ENCODE data around the gene TRIL. TPM values are rescaled to one million over a fixed set of nuclear protein-coding genes. Genes with fewer than 3 reads are reported as not detected.

TRIL gene
- total and polyA plus RNA-seq, 2 of the 13 experiments (the other 11 are each of a cell fraction or from before 2014, with no cell fraction given): 0.18 to 0.40 TPM

DNA sequence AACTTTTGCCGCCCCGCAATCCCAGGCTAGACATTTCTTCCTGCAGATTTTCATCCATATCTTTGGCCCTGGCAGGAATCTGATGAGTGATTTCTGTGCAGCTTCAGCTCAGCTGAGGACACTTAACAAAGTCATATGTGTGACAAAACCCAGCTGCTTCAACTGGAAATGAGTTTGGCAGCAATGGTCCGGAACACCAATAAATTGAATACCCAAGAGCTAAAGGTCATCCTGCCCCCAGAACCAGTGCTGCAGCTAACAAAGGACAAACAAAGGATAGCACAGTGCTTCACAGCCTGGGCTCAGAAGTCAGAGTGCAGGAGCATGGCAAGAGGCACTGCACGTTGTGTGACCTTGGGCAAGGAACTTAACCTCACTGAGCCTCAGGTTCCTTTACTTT lies 40.0 kb upstream of the TRIL start (continued):
- TF ChIP-seq, protein P1, sequence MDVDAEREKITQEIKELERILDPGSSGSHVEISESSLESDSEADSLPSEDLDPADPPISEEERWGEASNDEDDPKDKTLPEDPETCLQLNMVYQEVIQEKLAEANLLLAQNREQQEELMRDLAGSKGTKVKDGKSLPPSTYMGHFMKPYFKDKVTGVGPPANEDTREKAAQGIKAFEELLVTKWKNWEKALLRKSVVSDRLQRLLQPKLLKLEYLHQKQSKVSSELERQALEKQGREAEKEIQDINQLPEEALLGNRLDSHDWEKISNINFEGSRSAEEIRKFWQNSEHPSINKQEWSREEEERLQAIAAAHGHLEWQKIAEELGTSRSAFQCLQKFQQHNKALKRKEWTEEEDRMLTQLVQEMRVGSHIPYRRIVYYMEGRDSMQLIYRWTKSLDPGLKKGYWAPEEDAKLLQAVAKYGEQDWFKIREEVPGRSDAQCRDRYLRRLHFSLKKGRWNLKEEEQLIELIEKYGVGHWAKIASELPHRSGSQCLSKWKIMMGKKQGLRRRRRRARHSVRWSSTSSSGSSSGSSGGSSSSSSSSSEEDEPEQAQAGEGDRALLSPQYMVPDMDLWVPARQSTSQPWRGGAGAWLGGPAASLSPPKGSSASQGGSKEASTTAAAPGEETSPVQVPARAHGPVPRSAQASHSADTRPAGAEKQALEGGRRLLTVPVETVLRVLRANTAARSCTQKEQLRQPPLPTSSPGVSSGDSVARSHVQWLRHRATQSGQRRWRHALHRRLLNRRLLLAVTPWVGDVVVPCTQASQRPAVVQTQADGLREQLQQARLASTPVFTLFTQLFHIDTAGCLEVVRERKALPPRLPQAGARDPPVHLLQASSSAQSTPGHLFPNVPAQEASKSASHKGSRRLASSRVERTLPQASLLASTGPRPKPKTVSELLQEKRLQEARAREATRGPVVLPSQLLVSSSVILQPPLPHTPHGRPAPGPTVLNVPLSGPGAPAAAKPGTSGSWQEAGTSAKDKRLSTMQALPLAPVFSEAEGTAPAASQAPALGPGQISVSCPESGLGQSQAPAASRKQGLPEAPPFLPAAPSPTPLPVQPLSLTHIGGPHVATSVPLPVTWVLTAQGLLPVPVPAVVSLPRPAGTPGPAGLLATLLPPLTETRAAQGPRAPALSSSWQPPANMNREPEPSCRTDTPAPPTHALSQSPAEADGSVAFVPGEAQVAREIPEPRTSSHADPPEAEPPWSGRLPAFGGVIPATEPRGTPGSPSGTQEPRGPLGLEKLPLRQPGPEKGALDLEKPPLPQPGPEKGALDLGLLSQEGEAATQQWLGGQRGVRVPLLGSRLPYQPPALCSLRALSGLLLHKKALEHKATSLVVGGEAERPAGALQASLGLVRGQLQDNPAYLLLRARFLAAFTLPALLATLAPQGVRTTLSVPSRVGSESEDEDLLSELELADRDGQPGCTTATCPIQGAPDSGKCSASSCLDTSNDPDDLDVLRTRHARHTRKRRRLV (CRISPR knock-in tag; IDR thresholded peaks at IDR 0.05): no peak
- TF ChIP-seq SMC3 (IDR thresholded peaks at IDR 0.05; ENCODE audit: low read length): no peak
- TF ChIP-seq NONO (IDR thresholded peaks at IDR 0.05): no peak
- 0 out of 2 replicates have a peak, but pooled peaks have one; percentile 33 for TF ChIP-seq NONO (CRISPR knock-in tag; conservative IDR thresholded peaks at IDR 0.05)
- peak; percentile 35 for TF ChIP-seq HNF4G (IDR thresholded peaks at IDR 0.05; ENCODE audit: borderline replicate concordance, low read depth, low read length)
- no peak for TF ChIP-seq HNF4G (CRISPR knock-in tag; IDR thresholded peaks at IDR 0.05; ENCODE audit: borderline replicate concordance, low read depth)
- TF ChIP-seq ZNF235 (CRISPR knock-in tag; IDR thresholded peaks at IDR 0.05; ENCODE audit: borderline replicate concordance): no peak
- no peak for TF ChIP-seq ZNF10 (CRISPR knock-in tag; IDR thresholded peaks at IDR 0.05; ENCODE audit: borderline replicate concordance, low read depth)
- peak; percentile 69 for TF ChIP-seq SALL1 (CRISPR knock-in tag; IDR thresholded peaks at IDR 0.05)
- TF ChIP-seq SOX5 (CRISPR knock-in tag; IDR thresholded peaks at IDR 0.05; ENCODE audit: borderline replicate concordance): peak; percentile 69
- TF ChIP-seq, protein P2, sequence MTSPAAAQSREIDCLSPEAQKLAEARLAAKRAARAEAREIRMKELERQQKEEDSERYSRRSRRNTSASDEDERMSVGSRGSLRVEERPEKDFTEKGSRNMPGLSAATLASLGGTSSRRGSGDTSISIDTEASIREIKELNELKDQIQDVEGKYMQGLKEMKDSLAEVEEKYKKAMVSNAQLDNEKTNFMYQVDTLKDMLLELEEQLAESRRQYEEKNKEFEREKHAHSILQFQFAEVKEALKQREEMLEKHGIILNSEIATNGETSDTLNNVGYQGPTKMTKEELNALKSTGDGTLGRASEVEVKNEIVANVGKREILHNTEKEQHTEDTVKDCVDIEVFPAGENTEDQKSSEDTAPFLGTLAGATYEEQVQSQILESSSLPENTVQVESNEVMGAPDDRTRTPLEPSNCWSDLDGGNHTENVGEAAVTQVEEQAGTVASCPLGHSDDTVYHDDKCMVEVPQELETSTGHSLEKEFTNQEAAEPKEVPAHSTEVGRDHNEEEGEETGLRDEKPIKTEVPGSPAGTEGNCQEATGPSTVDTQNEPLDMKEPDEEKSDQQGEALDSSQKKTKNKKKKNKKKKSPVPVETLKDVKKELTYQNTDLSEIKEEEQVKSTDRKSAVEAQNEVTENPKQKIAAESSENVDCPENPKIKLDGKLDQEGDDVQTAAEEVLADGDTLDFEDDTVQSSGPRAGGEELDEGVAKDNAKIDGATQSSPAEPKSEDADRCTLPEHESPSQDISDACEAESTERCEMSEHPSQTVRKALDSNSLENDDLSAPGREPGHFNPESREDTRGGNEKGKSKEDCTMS (CRISPR knock-in tag; conservative IDR thresholded peaks at IDR 0.05): no peak
- no peak for TF ChIP-seq ZNF598 (CRISPR knock-in tag; IDR thresholded peaks at IDR 0.05; ENCODE audit: borderline replicate concordance)
- TF ChIP-seq, protein P3, sequence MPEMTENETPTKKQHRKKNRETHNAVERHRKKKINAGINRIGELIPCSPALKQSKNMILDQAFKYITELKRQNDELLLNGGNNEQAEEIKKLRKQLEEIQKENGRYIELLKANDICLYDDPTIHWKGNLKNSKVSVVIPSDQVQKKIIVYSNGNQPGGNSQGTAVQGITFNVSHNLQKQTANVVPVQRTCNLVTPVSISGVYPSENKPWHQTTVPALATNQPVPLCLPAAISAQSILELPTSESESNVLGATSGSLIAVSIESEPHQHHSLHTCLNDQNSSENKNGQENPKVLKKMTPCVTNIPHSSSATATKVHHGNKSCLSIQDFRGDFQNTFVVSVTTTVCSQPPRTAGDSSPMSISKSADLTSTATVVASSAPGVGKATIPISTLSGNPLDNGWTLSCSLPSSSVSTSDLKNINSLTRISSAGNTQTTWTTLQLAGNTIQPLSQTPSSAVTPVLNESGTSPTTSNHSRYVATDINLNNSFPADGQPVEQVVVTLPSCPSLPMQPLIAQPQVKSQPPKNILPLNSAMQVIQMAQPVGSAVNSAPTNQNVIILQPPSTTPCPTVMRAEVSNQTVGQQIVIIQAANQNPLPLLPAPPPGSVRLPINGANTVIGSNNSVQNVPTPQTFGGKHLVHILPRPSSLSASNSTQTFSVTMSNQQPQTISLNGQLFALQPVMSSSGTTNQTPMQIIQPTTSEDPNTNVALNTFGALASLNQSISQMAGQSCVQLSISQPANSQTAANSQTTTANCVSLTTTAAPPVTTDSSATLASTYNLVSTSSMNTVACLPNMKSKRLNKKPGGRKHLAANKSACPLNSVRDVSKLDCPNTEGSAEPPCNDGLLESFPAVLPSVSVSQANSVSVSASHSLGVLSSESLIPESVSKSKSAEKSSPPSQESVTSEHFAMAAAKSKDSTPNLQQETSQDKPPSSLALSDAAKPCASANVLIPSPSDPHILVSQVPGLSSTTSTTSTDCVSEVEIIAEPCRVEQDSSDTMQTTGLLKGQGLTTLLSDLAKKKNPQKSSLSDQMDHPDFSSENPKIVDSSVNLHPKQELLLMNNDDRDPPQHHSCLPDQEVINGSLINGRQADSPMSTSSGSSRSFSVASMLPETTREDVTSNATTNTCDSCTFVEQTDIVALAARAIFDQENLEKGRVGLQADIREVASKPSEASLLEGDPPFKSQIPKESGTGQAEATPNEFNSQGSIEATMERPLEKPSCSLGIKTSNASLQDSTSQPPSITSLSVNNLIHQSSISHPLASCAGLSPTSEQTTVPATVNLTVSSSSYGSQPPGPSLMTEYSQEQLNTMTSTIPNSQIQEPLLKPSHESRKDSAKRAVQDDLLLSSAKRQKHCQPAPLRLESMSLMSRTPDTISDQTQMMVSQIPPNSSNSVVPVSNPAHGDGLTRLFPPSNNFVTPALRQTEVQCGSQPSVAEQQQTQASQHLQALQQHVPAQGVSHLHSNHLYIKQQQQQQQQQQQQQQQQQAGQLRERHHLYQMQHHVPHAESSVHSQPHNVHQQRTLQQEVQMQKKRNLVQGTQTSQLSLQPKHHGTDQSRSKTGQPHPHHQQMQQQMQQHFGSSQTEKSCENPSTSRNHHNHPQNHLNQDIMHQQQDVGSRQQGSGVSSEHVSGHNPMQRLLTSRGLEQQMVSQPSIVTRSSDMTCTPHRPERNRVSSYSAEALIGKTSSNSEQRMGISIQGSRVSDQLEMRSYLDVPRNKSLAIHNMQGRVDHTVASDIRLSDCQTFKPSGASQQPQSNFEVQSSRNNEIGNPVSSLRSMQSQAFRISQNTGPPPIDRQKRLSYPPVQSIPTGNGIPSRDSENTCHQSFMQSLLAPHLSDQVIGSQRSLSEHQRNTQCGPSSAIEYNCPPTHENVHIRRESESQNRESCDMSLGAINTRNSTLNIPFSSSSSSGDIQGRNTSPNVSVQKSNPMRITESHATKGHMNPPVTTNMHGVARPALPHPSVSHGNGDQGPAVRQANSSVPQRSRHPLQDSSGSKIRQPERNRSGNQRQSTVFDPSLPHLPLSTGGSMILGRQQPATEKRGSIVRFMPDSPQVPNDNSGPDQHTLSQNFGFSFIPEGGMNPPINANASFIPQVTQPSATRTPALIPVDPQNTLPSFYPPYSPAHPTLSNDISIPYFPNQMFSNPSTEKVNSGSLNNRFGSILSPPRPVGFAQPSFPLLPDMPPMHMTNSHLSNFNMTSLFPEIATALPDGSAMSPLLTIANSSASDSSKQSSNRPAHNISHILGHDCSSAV (CRISPR knock-in tag; IDR thresholded peaks at IDR 0.05; ENCODE audit: borderline replicate concordance): no peak

All from HepG2 (cell line).